Lung (tissue), 12 donors: ENCODE data around the gene SMAD5. TPM values are rescaled to one million over a fixed set of nuclear protein-coding genes. Genes with fewer than 3 reads are reported as not detected.

Source experiments
- ATAC-seq: fragments of 200-7000 bp; cut with Tn5 transposase; one replicate; pipeline ENCODE4 v1.9.1; 2020; ENCODE audit warnings: moderate number of reproducible peaks; ENCODE audit not compliant: insufficient read depth, low FRiP score
- DNase-seq, 3 donors: peaks; one replicate each; pipeline ENCODE4 v3.0.0-alpha.2; 2013 to 2017
- H3K27ac ChIP-seq, 2 donors: one replicate each; pipeline ENCODE4 v1.5.1; 2013; ENCODE audit warnings: mild to moderate bottlenecking in 2 of 2, moderate library complexity in 2 of 2, control low read depth in 1 of 2, inconsistent platforms in 1 of 2, low read depth in 1 of 2, low read length in 1 of 2
- H3K27me3 ChIP-seq, 3 donors: one replicate each; pipeline ENCODE4 v1.5.1; 2013; ENCODE audit warnings: low read length in 2 of 3; ENCODE audit not compliant: control insufficient read depth in 3 of 3, insufficient read depth in 3 of 3
- H3K36me3 ChIP-seq, 4 donors: one replicate each; pipeline ENCODE4 v1.5.1; 2013; ENCODE audit warnings: low read length in 4 of 4, mild to moderate bottlenecking in 1 of 4, moderate library complexity in 1 of 4; ENCODE audit not compliant: control insufficient read depth in 4 of 4, insufficient read depth in 4 of 4
- H3K4me1 ChIP-seq, 5 donors: one replicate each; pipeline ENCODE4 v1.5.1; 2013; ENCODE audit warnings: low read length in 5 of 5, mild to moderate bottlenecking in 2 of 5, moderate library complexity in 1 of 5; ENCODE audit not compliant: control insufficient read depth in 5 of 5, insufficient read depth in 5 of 5
- H3K4me3 ChIP-seq: one replicate; pipeline ENCODE4 v1.5.1; 2013; ENCODE audit warnings: mild to moderate bottlenecking, control low read depth, moderate library complexity
- H3K9ac ChIP-seq, 2 donors: one replicate each; pipeline ENCODE4 v1.5.1; 2013; ENCODE audit warnings: low read length in 2 of 2, control low read depth in 1 of 2; ENCODE audit not compliant: insufficient read depth in 1 of 2
- H3K9me3 ChIP-seq, 4 donors: one replicate each; pipeline ENCODE4 v1.5.1; 2013; ENCODE audit warnings: low read length in 3 of 4, mild to moderate bottlenecking in 1 of 4, moderate library complexity in 1 of 4; ENCODE audit not compliant: control insufficient read depth in 4 of 4, insufficient read depth in 3 of 4
- WGBS, 2 donors: extraction: QIAGEN DNeasy Blood & Tissue Kit; methylation state at CpG; one replicate each; pipeline ENCODE4 v1.1.7; 2013; 5-methylcytosine and 5-hydroxymethylcytosine counted together
- polyA plus RNA-seq, 2 donors: library from polyadenylated mRNA; stranded (reverse); fragments of 200-250 nt; gene quantifications; one replicate each; pipeline ENCODE4 v1.2.1, GENCODE V29; 2013
- total RNA-seq, 2 donors: library from RNA; depleted of rRNA in 1 of 2; stranded (reverse); fragments of >200 nt in 1 of 2; gene quantifications; one replicate each; pipeline ENCODE4 v1.2.1, GENCODE V29; 2014 to 2021
- TF ChIP-seq, protein P1 (sequence below): IDR thresholded peaks from 2 replicates; pipeline ENCODE4 v1.5.1; 2012; ENCODE audit warnings: mild to moderate bottlenecking; ENCODE audit errors: control extremely low read depth, extremely low read depth
- donor health status: control.
- donor health status: control.
- donor health status: Bipolar disorder and iron deficiency.
- donor health status: healthy.
- donor health status: DM: yes; HTN: yes; CAD: no.

Gene SMAD5
- total and polyA plus RNA-seq, 4 donors = 8.8 to 67.0 (median 26.6) TPM

DNA sequence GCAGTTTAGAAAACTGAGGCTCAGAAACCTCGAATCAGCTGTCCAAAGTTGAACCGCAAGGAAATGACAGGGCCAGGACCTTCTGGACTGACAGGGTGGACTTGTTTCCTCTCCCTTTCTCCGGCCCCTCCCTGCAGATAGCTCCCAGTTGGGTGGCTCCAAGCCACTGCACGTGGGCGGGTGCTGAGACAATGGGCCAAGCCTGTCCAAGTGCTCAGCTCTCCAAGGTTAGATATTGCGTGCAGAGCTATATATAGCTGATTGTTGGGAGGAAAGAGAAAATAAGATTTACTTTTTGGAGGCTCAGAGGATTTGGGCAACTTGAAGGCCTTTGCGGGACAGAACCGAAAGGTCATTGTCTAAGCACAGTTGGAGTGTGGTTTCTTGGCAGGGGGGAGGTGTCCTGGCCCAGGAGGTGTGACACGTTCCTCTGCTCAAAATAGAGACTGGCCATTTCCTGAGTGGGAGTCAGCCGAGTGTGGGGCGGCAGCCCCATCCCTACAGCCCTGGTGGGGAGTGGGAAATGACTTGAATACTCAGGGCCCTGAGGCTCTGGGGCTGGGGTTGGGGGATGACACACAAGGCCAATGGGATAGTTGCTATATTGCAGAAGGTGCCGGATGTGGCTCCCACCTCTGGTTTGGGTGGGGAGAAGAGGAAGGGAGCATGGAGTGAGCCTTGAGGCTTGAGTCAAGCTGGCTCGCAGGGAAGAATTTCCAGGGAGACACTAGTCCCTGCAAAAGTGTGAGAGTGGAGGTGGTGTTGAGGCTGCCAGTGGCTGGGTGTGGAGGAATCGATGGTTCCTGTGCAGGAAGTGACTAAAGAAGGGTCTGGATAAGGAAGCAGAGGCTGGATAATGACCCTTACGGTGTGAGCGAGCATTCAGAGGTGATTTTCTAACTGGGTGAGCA is 44.4 kb upstream of the SMAD5 start:
- Histone ChIP-seq H3K9me3 (no peaks in the 10 kb centered on the region), H3K9ac (no peak overlapping the region), H3K27me3 (no peaks in the 10 kb centered on the region), H3K36me3 (no peaks in the 10 kb centered on the region), H3K27ac (peak overlapping the region; percentile 73 to 78), H3K4me3 (no peak overlapping the region), H3K4me1 (peaks cover 5 to 13% (median 8%) of the 10 kb centered on the region in 5 donors)
- ATAC-seq (peak; percentile 66), DNase-seq (peak in 1 of 3 donors; percentile 69)
- 44 to 70% methylated on average over 16 of the region's 16 CpGs for WGBS, 2 donors
- TF ChIP-seq, protein P1, sequence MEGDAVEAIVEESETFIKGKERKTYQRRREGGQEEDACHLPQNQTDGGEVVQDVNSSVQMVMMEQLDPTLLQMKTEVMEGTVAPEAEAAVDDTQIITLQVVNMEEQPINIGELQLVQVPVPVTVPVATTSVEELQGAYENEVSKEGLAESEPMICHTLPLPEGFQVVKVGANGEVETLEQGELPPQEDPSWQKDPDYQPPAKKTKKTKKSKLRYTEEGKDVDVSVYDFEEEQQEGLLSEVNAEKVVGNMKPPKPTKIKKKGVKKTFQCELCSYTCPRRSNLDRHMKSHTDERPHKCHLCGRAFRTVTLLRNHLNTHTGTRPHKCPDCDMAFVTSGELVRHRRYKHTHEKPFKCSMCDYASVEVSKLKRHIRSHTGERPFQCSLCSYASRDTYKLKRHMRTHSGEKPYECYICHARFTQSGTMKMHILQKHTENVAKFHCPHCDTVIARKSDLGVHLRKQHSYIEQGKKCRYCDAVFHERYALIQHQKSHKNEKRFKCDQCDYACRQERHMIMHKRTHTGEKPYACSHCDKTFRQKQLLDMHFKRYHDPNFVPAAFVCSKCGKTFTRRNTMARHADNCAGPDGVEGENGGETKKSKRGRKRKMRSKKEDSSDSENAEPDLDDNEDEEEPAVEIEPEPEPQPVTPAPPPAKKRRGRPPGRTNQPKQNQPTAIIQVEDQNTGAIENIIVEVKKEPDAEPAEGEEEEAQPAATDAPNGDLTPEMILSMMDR = no peak

DNA sequence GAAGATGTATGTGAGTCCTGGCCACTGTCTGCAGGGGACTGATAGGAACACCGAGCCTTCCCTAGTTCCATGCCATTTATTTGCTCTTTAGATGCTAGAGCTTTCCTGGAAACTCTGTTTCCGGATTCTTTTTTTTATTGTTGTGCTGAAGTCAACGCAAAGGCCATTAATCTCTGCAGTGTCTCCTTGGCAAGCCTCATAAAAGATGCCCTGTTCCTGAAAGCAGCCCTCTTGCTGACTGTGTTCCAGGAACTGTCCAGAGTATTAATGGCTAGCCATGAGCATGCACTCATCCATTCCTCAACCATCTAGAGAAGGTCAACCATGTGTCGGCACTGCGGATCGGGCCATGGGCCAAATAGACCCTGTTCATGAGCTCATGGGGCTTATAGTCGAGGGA is 42.9 kb upstream of the SMAD5 start:
- DNase-seq (no peak), ATAC-seq (no peak)
- Histone ChIP-seq H3K27ac (no peak overlapping the region), H3K4me1 (peaks cover 5 to 13% (median 8%) of the 10 kb centered on the region in 5 donors), H3K9me3 (no peaks in the 10 kb centered on the region), H3K36me3 (no peaks in the 10 kb centered on the region), H3K9ac (no peak overlapping the region), H3K4me3 (no peak overlapping the region), H3K27me3 (no peaks in the 10 kb centered on the region)
- WGBS, 2 donors = 69 to 73% methylated on average over 7 of the region's 7 CpGs
- TF ChIP-seq, protein P1 = no peak

DNA sequence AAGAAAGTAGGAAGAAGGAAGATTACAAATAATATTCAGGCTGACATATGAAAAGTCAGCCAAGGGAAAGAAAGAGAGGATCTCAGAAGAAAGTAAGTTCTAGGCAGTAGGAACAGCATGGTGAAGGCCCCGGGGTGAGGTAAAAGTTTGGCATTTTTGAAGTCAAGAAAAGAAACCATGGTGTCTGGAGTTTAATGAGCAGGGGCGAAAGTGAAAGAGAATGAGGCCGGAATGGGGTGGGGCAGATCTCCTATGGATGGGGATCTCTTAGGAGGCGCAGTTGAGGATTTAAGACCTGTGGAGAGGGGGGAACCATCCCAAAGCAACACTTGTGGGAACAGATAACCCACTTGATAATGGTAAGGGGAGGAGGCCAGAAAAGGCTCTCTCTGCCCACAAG is 42.3 kb upstream of the SMAD5 start:
- DNase-seq = no peak
- no peak overlapping the region for H3K27ac ChIP-seq
- no peak for ATAC-seq
- H3K9ac ChIP-seq = no peak overlapping the region
- H3K36me3 ChIP-seq = no peaks in the 10 kb centered on the region
- H3K4me1 ChIP-seq = peaks cover 5 to 13% (median 8%) of the 10 kb centered on the region in 5 donors
- H3K4me3 ChIP-seq = no peak overlapping the region
- H3K9me3 ChIP-seq = no peaks in the 10 kb centered on the region
- TF ChIP-seq, protein P1 = no peak
- H3K27me3 ChIP-seq = no peaks in the 10 kb centered on the region
- WGBS, 2 donors = 89 to 91% methylated on average over 4 of the region's 4 CpGs
